Body of pancreas (tissue), 4 donors: Measurements from ENCODE around the gene CSPG4. TPM values are rescaled to one million over a fixed set of nuclear protein-coding genes. Genes with fewer than 3 reads are reported as not detected.
A peak's percentile ranks its signal among the peaks of the same experiment; 100 is the strongest.

Experiments used
- ATAC-seq: fragments of 150-250 bp; one replicate; pipeline ENCODE4 v1.9.1; 2016
- DNase-seq, 4 donors: peaks; one replicate each; pipeline ENCODE4 v3.0.0-alpha.2; 2019
- H3K27ac ChIP-seq, 4 donors: fragments of 200-600 bp; sonication (generic); 1 replicate in 3 of 4; 2 replicates in 1 of 4; pipeline versions ENCODE4 v1.5.1 to v1.6.1; 2016 to 2019; ENCODE audit warnings: mild to moderate bottlenecking in 1 of 4, mixed read lengths in 1 of 4, moderate library complexity in 1 of 4
- H3K27me3 ChIP-seq, 2 donors: fragments of 200-600 bp; sonication (generic); one replicate each; pipeline ENCODE4 v1.6.0; 2016; ENCODE audit warnings: mild to moderate bottlenecking in 1 of 2
- H3K36me3 ChIP-seq, 2 donors: fragments of 200-600 bp; sonication (generic); replicated peaks in 1 of 2; 2 replicates each; pipeline ENCODE4 v1.5.1; 2016; ENCODE audit warnings: low read depth in 2 of 2; ENCODE audit not compliant: insufficient read depth in 1 of 2
- H3K4me1 ChIP-seq: fragments of 200-600 bp; sonication (generic); one replicate; pipeline ENCODE4 v1.6.0; 2016
- H3K4me3 ChIP-seq, 2 donors: fragments of 200-600 bp; sonication (generic); 1 replicate in 1 of 2; 2 replicates in 1 of 2; pipeline ENCODE4 v1.5.1; 2016 to 2019
- H3K9me3 ChIP-seq, 3 donors: fragments of 200-600 bp; sonication (generic); 1 replicate in 2 of 3; 2 replicates in 1 of 3; pipeline ENCODE4 v1.5.1; 2016
- POLR2A ChIP-seq, 3 donors: fragments of 450-650 bp; IDR thresholded peaks; one replicate each; pipeline ENCODE4 v1.6.1; 2016; ENCODE audit warnings: antibody characterized with exemption in 3 of 3, mild to moderate bottlenecking in 2 of 3
- WGBS, 2 donors: methylation state at CpG; one replicate each; pipeline ENCODE4 v1.1.5; 2017; 5-methylcytosine and 5-hydroxymethylcytosine counted together
- intact Hi-C: fragments of 100-400 bp; cut with DNase I; formaldehyde crosslinking; loops from one replicate; pipeline ENCODE4 v1.15.1; 2023
- total RNA-seq, 2 donors: library from RNA; depleted of rRNA; stranded (reverse); fragments of >200 nt; gene quantifications; one replicate each; pipeline ENCODE4 v1.1.0, GENCODE V29; 2016
- TF ChIP-seq, protein P1 (sequence below), 7 experiments: fragments of 450-650 bp in 4 of 7; fragments of 200-600 bp in 3 of 7; sonication (generic) in 3 of 7; IDR thresholded peaks; one replicate each; pipeline ENCODE4 v1.5.1; 2016 to 2019; ENCODE audit warnings: antibody characterized with exemption in 7 of 7

The CSPG4 gene
- total RNA-seq, 2 donors from 2014 or later = 3.1 to 13.8 TPM

GRCh38 chr15:75669191-75669878, 43.3 kb downstream of the CSPG4 start:
- H3K4me3 ChIP-seq = no peak overlapping the region
- no peaks in the 10 kb centered on the region for H3K36me3 ChIP-seq
- TF ChIP-seq, protein P1, sequence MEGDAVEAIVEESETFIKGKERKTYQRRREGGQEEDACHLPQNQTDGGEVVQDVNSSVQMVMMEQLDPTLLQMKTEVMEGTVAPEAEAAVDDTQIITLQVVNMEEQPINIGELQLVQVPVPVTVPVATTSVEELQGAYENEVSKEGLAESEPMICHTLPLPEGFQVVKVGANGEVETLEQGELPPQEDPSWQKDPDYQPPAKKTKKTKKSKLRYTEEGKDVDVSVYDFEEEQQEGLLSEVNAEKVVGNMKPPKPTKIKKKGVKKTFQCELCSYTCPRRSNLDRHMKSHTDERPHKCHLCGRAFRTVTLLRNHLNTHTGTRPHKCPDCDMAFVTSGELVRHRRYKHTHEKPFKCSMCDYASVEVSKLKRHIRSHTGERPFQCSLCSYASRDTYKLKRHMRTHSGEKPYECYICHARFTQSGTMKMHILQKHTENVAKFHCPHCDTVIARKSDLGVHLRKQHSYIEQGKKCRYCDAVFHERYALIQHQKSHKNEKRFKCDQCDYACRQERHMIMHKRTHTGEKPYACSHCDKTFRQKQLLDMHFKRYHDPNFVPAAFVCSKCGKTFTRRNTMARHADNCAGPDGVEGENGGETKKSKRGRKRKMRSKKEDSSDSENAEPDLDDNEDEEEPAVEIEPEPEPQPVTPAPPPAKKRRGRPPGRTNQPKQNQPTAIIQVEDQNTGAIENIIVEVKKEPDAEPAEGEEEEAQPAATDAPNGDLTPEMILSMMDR (IDR thresholded peaks at IDR 0.05) = no peak
- no peak for TF ChIP-seq POLR2A (IDR thresholded peaks at IDR 0.05)
- WGBS, 2 donors = 68 to 75% methylated on average over 12 to 14 of the region's 14 CpGs
- DNase-seq = peak; percentile 33 to 86 (median 58)
- ATAC-seq = no peak
- no peaks in the 10 kb centered on the region for H3K9me3 ChIP-seq
- intact Hi-C loops = no loop called here
- H3K27me3 ChIP-seq = no peaks in the 10 kb centered on the region
- H3K27ac ChIP-seq = peak overlapping the region in 2 of 4 donors; percentile 31 to 49
- H3K4me1 ChIP-seq = peaks cover 58% of the 10 kb centered on the region

GRCh38 chr15:75666823-75667501, 45.7 kb downstream of the CSPG4 start:
- peak in 2 of 3 donors; percentile 9 to 37 for TF ChIP-seq POLR2A (IDR thresholded peaks at IDR 0.05)
- TF ChIP-seq, protein P1 (IDR thresholded peaks at IDR 0.05) = no peak
- peak; percentile 46 to 68 (median 57) for DNase-seq
- Histone ChIP-seq H3K4me3 (no peak overlapping the region), H3K36me3 (no peaks in the 10 kb centered on the region), H3K9me3 (no peaks in the 10 kb centered on the region), H3K27ac (peak overlapping the region; percentile 15 to 72 (median 40)), H3K27me3 (no peaks in the 10 kb centered on the region), H3K4me1 (peaks cover 62% of the 10 kb centered on the region)
- WGBS, 2 donors = 72 to 75% methylated on average over 11 to 15 of the region's 15 CpGs
- intact Hi-C loops = no loop called here
- ATAC-seq = peak; percentile 63

- 27 to 49% methylated on average over 11 of the region's 11 CpGs for WGBS, 2 donors
- Histone ChIP-seq H3K4me3 (no peak overlapping the region), H3K4me1 (peaks cover 82% of the 10 kb centered on the region), H3K27ac (peak overlapping the region; percentile 41 to 47 (median 41)), H3K9me3 (no peaks in the 10 kb centered on the region), H3K36me3 (peaks cover 0 to 3% of the 10 kb centered on the region in 2 donors), H3K27me3 (no peaks in the 10 kb centered on the region)
- ATAC-seq (peak; percentile 45), DNase-seq (peak; percentile 45 to 78 (median 60))
- TF ChIP-seq, protein P1 (IDR thresholded peaks at IDR 0.05) = no peak
- TF ChIP-seq POLR2A (IDR thresholded peaks at IDR 0.05) = no peak
- intact Hi-C loops = no loop called here
Observed at GRCh38 chr15:75663931-75664421, 48.7 kb downstream of the CSPG4 start.

DNA sequence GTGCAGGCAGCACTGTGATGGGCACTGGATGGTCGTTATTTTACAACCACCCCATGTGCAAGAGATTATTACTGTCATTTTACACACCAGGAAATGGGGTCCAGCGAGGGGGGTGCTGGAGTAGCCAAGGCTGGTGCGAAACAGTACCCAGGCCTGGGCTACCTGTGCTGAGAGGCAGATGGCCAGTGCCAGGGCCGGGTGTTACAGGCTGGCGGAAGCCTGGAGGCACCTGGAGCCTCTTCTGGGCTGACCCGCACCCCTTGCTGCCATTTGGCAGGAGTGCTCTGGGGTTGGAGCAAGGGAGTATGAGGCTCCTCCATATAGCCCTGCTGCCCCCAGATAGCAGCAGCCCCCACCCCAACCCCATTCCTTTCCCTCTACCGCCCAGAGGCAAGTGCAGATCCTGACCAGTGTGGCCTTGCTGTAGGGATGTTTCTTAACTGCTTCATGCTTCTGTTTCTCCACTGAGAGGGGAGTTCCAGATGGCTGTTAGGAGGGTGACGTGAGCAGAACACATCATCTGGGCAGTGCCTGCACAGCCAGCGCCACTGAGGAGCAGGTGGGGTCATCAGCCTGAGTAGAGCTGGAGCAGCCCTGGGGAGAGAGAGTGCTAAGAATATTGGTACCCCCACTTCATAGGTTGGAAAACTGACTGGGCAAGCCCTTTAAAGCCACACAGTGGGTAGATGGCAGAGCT, 49.7 kb downstream of the CSPG4 start:
- ATAC-seq (no peak), DNase-seq (no peak)
- H3K4me1 ChIP-seq = peaks cover 81% of the 10 kb centered on the region
- TF ChIP-seq, protein P1 (IDR thresholded peaks at IDR 0.05) = no peak
- no peak for TF ChIP-seq POLR2A (IDR thresholded peaks at IDR 0.05)
- no peaks in the 10 kb centered on the region for H3K9me3 ChIP-seq
- peak overlapping the region in 3 of 4 donors; percentile 41 for H3K27ac ChIP-seq
- intact Hi-C loops = no loop called here
- peaks cover 0 to 6% of the 10 kb centered on the region in 2 donors for H3K36me3 ChIP-seq
- H3K27me3 ChIP-seq = no peaks in the 10 kb centered on the region
- no peak overlapping the region for H3K4me3 ChIP-seq
- whole genome bisulfite sequencing, 2 donors = 83 to 88% methylated on average over 6 to 9 of the region's 9 CpGs
